Esophagus squamous epithelium (tissue), 5 donors: Measurements from ENCODE around the gene MYH13. TPM values are rescaled to one million over a fixed set of nuclear protein-coding genes. Genes with fewer than 3 reads are reported as not detected.

Experiments
- DNase-seq: peaks from one replicate; lab custom pipeline; 2025; lab: John Stamatoyannopoulos, UW
- H3K27ac ChIP-seq, 4 donors: fragments of 200-600 bp; sonication (generic); one replicate each; pipeline ENCODE4 v1.5.1; 2016 to 2019; ENCODE audit warnings: mild to moderate bottlenecking in 1 of 4
- H3K27me3 ChIP-seq, 4 donors: fragments of 200-600 bp; sonication (generic); 1 replicate in 3 of 4; 2 replicates in 1 of 4; pipeline versions ENCODE4 v1.5.1 to v1.6.0; 2017 to 2021; ENCODE audit warnings: antibody characterized with exemption in 1 of 4
- H3K36me3 ChIP-seq, 3 donors: fragments of 200-600 bp; sonication (generic); one replicate each; pipeline ENCODE4 v1.5.1; 2016 to 2019
- H3K4me1 ChIP-seq, 3 donors: fragments of 200-600 bp; sonication (generic); one replicate each; pipeline ENCODE4 v1.5.1; 2017 to 2019
- H3K4me3 ChIP-seq, 4 donors: fragments of 200-600 bp; sonication (generic); 1 replicate in 3 of 4; 2 replicates in 1 of 4; pipeline ENCODE4 v1.5.1; 2016 to 2019; ENCODE audit warnings: mild to moderate bottlenecking in 2 of 4, moderate library complexity in 1 of 4
- H3K9me3 ChIP-seq, 3 donors: fragments of 200-600 bp; sonication (generic); one replicate each; pipeline ENCODE4 v1.5.1; 2016 to 2019
- CTCF ChIP-seq, 6 experiments: fragments of 450-650 bp in 4 of 6; fragments of 200-600 bp in 2 of 6; sonication (generic) in 2 of 6; IDR thresholded peaks; one replicate each; pipeline ENCODE4 v1.5.1; 2016 to 2019; ENCODE audit warnings: antibody characterized with exemption in 6 of 6, mild to moderate bottlenecking in 4 of 6, moderate library complexity in 4 of 6
- POLR2A ChIP-seq, 4 donors: fragments of 450-650 bp; IDR thresholded peaks; one replicate each; pipeline ENCODE4 v1.6.1; 2017; ENCODE audit warnings: antibody characterized with exemption in 4 of 4, mild to moderate bottlenecking in 4 of 4, moderate library complexity in 3 of 4
- WGBS, 2 donors: methylation state at CpG; one replicate each; pipeline ENCODE4 v1.1.5; 2018; 5-methylcytosine and 5-hydroxymethylcytosine counted together
- intact Hi-C: fragments of 100-400 bp; cut with DNase I; formaldehyde crosslinking; loops from one replicate; pipeline ENCODE4 v1.15.0; 2022
- total RNA-seq, 4 donors: library from RNA; depleted of rRNA; stranded (reverse); fragments of >200 nt; gene quantifications; one replicate each; pipeline ENCODE4 v1.1.0, GENCODE V29; 2016
- donor health status: DM: yes; HTN: yes; CAD: no.

The MYH13 gene
- total RNA-seq, 4 donors from 2014 or later = 0.18 TPM; not detected in 3

- intact Hi-C loops = no loop called here
- H3K27ac ChIP-seq = no peak overlapping the region
- DNase-seq = no peak
- H3K4me3 ChIP-seq = no peak overlapping the region
- H3K9me3 ChIP-seq = no peaks in the 10 kb centered on the region
- peaks cover 0 to 12% (median 0%) of the 10 kb centered on the region in 4 donors for H3K27me3 ChIP-seq
- H3K36me3 ChIP-seq = no peaks in the 10 kb centered on the region
- 61 to 69% methylated on average over 3 to 6 of the region's 6 CpGs for WGBS, 2 donors
- H3K4me1 ChIP-seq = no peaks in the 10 kb centered on the region
- TF ChIP-seq CTCF (IDR thresholded peaks at IDR 0.05) (no peak), POLR2A (IDR thresholded peaks at IDR 0.05) (no peak)
Observed at GRCh38 chr17:10394201-10394887, 21.5 kb upstream of the MYH13 start.

- 76 to 81% methylated on average over 9 of the region's 9 CpGs for WGBS, 2 donors
- intact Hi-C loops = no loop called here
- H3K27ac ChIP-seq = no peak overlapping the region
Observed at GRCh38 chr17:10392880-10393279, 20.1 kb upstream of the MYH13 start.

GRCh38 chr17:10385871-10386270 lies 13.1 kb upstream of the MYH13 start:
- DNase-seq = no peak
- intact Hi-C loops = loop anchor here (10.0 kb wide), 1 partner anchor 59 kb away; no protein-coding TSS in a partner anchor
- Histone ChIP-seq H3K27ac (no peak overlapping the region), H3K4me3 (no peak overlapping the region), H3K4me1 (no peaks in the 10 kb centered on the region), H3K9me3 (no peaks in the 10 kb centered on the region), H3K36me3 (no peaks in the 10 kb centered on the region), H3K27me3 (peaks cover 0 to 6% (median 0%) of the 10 kb centered on the region in 4 donors)
- 58 to 69% methylated on average over 6 of the region's 6 CpGs for WGBS, 2 donors
- TF ChIP-seq CTCF (IDR thresholded peaks at IDR 0.05) (no peak), POLR2A (IDR thresholded peaks at IDR 0.05) (no peak)

More at GRCh38 chr17:10392880-10393279, 20.1 kb upstream of the MYH13 start:
- Histone ChIP-seq H3K9me3 (no peaks in the 10 kb centered on the region), H3K36me3 (no peaks in the 10 kb centered on the region), H3K4me3 (no peak overlapping the region), H3K4me1 (no peaks in the 10 kb centered on the region), H3K27me3 (peaks cover 0 to 12% (median 0%) of the 10 kb centered on the region in 4 donors)
- no peak for TF ChIP-seq POLR2A (IDR thresholded peaks at IDR 0.05)
- TF ChIP-seq CTCF (IDR thresholded peaks at IDR 0.05) = no peak
- no peak for DNase-seq

GRCh38 chr17:10384175-10384574 lies 11.4 kb upstream of the MYH13 start:
- no peaks in the 10 kb centered on the region for H3K36me3 ChIP-seq
- H3K27ac ChIP-seq = no peak overlapping the region
- 33 to 45% methylated on average over 7 to 8 of the region's 8 CpGs for whole genome bisulfite sequencing, 2 donors
- no peaks in the 10 kb centered on the region for H3K4me1 ChIP-seq
- no peaks in the 10 kb centered on the region for H3K9me3 ChIP-seq
- TF ChIP-seq POLR2A (IDR thresholded peaks at IDR 0.05) (no peak), CTCF (IDR thresholded peaks at IDR 0.05) (no peak)
- intact Hi-C loops = loop anchor here (10.0 kb wide), 1 partner anchor 61 kb away; no protein-coding TSS in a partner anchor
- no peaks in the 10 kb centered on the region for H3K27me3 ChIP-seq
- no peak overlapping the region for H3K4me3 ChIP-seq
- no peak for DNase-seq

GRCh38 chr17:10380631-10381408 lies 8.0 kb upstream of the MYH13 start:
- no peak overlapping the region for H3K27ac ChIP-seq

More at GRCh38 chr17:10380631-10381408, 8.0 kb upstream of the MYH13 start:
- Histone ChIP-seq H3K9me3 (no peaks in the 10 kb centered on the region), H3K4me3 (no peak overlapping the region), H3K27me3 (no peaks in the 10 kb centered on the region), H3K4me1 (no peaks in the 10 kb centered on the region), H3K36me3 (no peaks in the 10 kb centered on the region)
- intact Hi-C loops = loop anchor here (10.0 kb wide), 1 partner anchor 64 kb away; no protein-coding TSS in a partner anchor
- DNase-seq = no peak
- TF ChIP-seq CTCF (IDR thresholded peaks at IDR 0.05) = no peak
- TF ChIP-seq POLR2A (IDR thresholded peaks at IDR 0.05) = no peak
- 67 to 68% methylated on average over 3 of the region's 3 CpGs for WGBS, 2 donors
